ENCODE measurements around the gene TIMM9.
"Not testable (repeated sequence)": the region's sequence is repeated elsewhere in the genome, so short reads cannot be mapped to it uniquely, and the experiment has no call there.

TIMM9 gene

GRCh38 chr14:58397156-58397555 is 30.2 kb downstream of the TIMM9 start:
- DNase-seq = no peak

GRCh38 chr14:58395812-58396788 is 31.2 kb downstream of the TIMM9 start, which contains the start of gene TOMM20L:
Gene TOMM20L (plus strand): TSS chr14:58395930. CDS start chr14:58395958, 28 bp downstream.
- DNase-seq = peak; percentile 81

- DNase-seq = no peak
Measured at GRCh38 chr14:58395562-58395811, 31.8 kb downstream of the TIMM9 start.

DNA sequence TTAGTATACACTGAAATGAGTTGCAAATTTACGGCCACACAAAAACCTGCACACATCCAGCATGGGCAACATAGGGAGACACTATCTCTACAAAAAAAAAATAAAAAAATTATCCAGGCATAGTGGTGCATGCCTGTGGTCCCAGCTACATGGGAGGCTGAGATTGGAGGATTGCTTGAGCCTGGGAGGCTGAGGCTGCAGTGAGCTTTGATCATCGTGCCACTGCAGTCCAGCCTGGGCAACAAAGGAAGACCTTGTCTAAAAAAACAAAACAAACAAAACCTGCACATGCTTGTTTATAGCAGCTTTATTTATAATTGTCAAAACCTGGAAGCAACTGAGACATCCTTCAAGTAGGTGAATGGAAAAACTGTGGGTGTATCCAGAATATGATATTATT is 36.5 kb downstream of the TIMM9 start:
- DNase-seq = no peak

- DNase-seq = no peak
Measured at GRCh38 chr14:58376791-58377190, 50.5 kb downstream of the TIMM9 start.

DNA sequence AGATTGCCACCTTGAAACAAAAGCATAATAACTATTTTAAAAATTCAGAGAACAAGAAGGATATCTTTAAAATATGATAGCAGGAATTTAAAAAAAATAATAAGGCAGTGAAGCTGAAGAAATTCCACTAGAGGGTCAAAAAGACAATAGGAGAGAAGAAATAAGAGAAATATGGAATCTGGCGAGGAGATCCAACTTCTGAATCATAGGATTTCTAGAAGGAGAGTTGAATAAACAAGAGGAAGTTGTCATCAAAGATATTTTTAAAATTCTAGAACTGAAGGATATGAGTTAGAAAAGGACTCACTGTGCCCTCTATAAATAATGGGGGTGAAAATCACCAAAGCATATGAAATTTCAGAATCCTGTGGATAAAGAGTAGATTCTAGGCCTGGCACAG is 58.4 kb downstream of the TIMM9 start:
- DNase-seq = no peak

GRCh38 chr14:58367296-58367695 is 60.0 kb downstream of the TIMM9 start:
- no peak for DNase-seq

DNA sequence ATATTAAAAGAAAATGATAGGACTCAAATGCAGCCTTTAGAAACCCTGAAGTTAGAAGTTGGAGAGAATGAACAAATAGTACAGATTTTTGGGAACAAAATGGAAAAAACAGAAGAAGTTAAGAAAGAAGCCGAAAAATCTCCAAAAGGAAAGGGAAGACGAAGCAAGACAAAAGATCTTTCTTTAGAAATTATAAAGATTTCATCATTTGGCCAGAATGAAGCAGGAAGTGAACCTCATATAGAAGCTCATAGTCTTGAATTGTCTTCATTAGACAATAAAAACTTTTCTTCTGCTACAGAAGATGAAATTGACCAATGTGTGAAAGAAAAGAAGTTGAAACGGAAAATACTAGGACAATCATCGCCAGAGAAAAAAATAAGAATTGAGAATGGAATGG is 63.0 kb downstream of the TIMM9 start:
- DNase-seq = no peak

- DNase-seq = no peak
Measured at GRCh38 chr14:58362798-58363412, 64.4 kb downstream of the TIMM9 start.

- not testable (repeated sequence) for DNase-seq
Measured at GRCh38 chr14:58362272-58362671, 65.1 kb downstream of the TIMM9 start.
